SH-SY5Y (cell line): ENCODE results near the gene MYPN.

ENCODE experiments used
- GATA2 ChIP-seq: IDR thresholded peaks from 2 replicates; pipeline ENCODE4 v1.6.1; 2011; ENCODE audit warnings: mild to moderate bottlenecking, low read depth, low read length
- GATA3 ChIP-seq: IDR thresholded peaks from 2 replicates; pipeline ENCODE4 v1.6.1; 2011; ENCODE audit warnings: low read depth, mild to moderate bottlenecking, low read length, moderate library complexity

DNA sequence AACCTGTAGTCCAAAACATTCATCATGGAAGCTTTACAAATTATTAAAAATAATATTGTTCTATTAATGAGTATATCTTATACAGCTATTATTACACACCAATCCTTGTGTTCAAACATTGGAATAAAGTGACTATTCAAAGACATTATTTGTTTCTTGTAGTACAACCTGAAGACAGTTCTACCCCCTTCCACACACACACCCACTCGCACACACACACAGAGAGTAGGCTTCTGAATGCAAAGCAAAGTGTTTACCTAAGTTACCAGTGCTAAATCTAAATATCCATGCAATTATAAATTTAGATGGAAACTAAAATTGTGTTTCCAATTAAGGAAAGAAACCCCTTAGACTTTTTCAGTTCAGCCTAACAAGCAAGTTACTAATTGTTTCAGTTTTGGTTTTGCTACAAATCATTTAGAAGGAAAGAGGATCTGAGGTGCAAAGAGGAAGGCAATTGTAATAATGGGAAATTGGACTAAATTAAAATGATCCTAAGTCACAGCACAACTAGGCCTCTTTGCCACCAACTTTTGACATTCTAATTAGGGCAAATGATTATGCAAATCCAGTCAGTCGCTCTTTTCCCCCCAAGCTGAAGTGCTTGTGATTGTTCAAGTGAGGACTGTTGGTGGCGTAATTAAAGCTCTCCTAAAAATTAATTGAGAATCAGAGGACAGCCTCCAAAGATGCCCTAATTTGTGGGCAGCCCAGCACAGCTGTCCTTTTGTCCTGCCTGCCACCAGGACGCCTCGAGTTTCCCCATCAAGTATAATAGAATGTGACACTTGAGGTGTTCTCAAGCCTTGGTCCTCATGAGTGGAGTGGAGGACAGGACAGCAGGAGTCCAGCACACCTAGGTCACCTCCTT, 142.6 kb downstream of the MYPN start:
- TF ChIP-seq GATA2: no peak
- TF ChIP-seq GATA3: no peak
